HG02623 (cell line): Measurements from ENCODE around the gene BEAN1.
A peak's percentile ranks its signal among the peaks of the same experiment; 100 is the strongest.

Source experiments
- ATAC-seq: cut with Tn5 transposase; IDR thresholded peaks from one replicate; pipeline ENCODE4 v1.9.1; 2021; ENCODE audit warnings: moderate library complexity; ENCODE audit not compliant: unreplicated experiment

BEAN1 gene

DNA sequence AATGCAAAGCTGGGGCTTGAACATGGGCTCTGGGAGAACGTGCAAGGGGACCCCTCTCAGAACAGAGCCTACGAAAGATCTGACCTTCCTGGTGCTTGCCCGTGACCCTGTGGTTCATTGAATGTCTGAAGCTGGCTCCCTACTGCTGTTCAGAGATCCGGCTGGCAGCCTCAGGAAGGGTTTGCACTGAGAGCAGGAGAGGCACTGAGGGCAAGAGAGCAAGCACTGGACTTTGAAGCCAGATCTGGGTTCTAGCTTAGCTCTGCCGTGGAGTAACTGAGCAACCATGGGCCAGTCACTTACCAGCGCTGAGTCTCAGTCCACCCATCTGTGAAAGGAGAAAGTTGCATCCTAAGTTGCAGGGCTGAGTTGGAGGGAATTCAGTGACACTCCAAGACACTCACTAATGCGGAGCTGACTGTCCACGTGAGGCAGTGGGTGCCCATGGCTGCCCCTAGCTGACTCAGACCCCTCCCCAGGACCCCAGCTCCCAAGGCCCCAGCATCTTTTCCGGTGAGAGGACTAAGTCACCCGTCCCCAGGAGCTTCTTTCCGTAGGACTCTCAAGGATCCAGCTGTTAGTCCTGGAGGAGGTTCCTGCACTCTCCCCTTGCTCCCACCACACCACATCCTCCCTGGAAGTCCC lies 41.3 kb downstream of the BEAN1 start:
- no peak for ATAC-seq

DNA sequence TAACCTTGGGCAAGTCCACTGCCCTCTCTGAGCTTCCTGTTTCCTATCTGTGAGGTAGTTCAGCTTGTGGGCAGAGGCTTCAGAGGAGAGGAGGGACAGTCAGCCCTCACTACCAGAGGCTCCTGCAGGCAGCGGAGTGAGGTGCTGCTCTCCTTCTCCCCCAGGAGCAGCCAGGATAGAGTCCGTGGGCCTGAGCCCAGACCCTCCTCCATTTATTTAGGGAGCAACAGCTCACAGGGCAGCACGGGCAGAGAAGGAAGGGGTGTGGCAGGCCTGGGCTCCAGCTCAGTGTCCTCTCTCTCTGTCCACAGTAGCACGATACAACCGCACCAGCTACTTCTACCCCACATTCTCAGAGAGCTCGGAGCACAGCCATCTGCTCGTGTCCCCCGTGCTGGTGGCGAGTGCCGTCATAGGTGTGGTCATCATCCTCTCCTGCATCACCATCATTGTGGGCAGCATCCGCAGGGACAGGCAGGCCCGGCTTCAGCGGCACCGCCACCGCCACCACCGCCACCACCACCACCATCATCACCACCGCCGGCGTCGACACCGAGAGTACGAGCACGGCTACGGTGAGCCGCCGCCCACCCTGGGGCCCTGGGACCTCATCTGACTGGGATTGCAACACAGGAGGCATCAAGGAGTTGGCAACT lies 42.3 kb downstream of the BEAN1 start:
- no peak for ATAC-seq

DNA sequence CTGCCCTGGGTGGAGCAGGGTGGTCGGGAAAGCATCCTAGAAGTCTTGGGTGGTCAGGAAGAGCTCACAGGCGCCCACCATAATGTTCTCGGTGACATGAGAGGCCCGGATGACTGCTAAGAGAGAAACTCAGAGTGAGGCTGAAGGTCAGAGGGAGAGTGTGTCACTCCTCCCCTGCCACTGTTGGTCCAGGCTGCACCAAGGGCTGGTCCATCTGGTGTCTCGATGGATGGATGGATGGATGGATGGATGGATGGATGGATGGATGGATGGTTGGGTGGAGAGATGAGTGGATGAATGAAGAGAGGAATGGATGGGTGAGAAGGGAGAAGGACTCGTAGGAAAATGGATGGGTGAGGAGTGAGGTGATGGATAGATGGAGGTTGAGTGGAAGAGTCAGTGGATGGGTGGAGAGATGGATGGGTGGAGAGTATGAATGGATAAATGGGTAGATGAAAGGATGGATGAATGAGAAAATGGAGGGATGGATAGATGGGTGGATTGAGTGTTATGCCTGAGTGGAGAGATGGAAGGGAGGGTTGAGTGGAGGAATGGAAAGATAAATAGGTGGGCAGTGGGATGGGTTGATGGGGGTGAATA lies 43.0 kb downstream of the BEAN1 start:
- no peak for ATAC-seq

DNA sequence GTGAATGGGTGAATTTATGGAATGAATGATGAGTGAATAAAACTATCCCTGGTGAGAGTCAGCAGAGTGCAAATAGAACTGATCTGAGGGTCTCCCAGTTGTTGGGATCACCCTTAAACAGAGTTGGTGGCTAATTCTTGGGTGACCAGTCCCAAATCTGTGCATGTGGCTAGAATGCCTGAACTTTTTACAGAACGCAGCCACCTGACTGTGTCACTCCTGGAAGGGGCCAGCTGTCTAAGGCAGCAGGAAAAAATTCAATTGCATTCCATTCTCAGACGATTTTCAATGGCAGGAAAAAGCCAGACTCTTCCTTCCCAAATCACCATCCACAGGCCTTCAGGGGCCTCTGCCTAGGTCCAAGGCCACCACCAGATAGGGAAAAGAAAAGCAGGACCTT lies 43.5 kb downstream of the BEAN1 start:
- no peak for ATAC-seq

DNA sequence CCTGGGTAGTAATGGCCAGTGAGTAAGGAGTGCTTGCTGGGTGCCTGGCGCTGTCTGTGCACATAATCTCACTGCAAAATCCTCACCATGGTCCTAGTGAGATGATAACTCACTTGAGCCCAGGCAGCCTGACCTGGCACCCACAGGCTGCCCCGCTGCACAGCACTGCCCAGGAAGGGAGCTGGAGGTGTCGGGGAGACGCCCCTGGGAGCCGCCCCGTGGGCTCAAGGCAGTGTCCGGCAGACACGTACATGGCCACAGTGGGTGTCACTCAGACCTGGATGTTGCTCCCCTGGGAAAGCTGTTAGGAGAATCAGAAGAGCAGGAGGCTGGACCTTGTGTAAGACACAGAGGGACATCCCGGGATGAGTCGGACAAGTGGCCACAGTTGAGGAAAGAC lies 44.2 kb downstream of the BEAN1 start:
- ATAC-seq: no peak

DNA sequence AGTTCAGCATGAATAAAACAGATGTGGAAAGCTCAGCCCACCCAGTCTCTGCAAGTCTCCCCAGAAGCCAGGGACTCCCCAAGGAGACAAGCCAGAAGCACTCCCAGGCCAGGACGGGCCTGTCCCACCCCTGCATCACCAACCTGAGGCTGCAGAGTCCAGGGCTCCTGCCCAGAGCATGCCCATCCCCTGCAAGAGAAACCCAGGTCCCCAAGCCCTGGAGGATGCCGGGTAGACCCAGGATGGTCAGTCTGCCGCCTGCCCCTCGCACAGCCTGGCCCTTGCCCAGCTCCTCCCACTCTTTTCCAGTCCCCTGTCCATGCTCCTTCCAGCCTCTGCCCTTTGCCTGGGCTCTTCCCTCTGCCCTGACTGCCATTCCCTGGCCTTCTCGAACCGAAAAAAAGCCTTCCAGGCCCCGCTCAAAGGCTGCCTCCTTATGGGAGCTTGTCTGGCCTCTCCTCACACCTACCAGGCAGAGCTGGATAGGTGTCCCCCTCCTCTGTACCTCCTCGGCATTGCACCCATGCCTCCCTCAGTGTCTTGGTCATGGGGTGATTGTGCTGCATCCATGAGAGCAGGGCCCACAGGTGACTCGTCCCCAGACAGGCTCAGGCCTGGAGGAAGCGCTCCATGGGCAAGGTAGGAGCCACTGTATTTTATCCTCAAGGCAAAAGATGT lies 44.8 kb downstream of the BEAN1 start:
- ATAC-seq: no peak

DNA sequence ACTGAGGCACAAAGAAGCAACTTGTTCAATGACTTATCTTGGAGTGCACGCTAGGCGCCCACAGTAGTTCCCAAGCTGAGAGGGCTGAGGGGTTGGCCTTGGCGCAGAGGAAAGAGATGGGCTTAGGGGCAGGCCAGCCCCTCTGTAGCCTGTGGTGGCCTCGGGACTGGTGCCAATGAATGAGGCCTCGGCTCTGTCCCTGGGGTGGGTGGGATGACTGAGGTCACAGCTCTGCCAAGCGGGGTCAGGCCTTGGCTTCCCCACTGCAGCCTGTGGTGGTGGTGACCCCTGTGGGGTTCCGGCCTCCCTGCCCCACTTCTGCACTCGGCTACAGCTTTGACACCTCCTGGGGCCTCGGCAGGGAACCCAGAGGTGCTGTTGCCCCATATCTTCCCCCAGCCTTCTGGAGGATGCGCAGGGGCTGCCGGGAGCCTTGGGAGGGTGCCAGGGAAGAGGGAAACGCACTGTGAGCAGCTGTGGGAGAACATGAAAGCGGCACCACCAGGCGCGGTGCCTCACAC lies 46.0 kb downstream of the BEAN1 start:
- ATAC-seq: no peak

DNA sequence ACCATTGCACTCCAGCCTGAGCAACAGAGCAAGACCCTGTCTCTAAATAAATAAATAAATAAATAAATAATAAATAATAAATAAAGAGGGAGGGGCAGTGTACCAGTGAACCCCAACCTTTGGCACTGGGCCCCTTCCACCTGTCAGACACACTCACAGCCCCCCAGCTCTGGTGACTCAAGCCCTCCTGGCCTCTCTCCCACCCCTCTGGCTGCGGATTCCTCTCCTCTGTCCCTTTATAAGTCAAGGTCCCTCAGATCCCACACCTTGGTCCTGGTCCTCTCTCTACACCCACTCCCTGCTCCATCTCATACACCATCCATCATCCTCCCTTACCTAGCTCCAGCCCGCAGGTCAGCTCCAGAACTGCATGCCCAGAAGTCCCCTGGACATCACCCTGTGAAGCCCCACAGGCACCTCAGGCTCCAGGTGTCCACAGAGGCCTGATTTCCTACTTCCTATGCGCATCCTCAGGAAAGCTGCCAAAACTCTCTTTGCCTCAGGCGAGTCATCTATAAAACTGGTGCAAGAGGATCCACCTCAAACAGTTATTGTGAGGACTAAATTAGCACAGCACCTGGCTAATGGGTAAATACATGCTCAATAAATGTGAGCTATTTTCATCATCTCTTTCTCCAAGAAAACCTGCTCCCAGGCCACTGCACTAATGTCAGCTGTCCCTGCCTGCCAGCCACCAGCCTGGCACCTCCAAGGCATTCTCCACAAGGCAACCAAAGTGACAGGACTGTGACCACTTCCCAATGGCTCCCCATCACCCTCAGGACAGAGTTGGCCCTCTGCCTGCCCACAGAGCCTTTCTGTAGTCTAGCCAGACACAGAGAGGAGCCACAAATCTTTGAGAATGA lies 46.8 kb downstream of the BEAN1 start:
- ATAC-seq: no peak

DNA sequence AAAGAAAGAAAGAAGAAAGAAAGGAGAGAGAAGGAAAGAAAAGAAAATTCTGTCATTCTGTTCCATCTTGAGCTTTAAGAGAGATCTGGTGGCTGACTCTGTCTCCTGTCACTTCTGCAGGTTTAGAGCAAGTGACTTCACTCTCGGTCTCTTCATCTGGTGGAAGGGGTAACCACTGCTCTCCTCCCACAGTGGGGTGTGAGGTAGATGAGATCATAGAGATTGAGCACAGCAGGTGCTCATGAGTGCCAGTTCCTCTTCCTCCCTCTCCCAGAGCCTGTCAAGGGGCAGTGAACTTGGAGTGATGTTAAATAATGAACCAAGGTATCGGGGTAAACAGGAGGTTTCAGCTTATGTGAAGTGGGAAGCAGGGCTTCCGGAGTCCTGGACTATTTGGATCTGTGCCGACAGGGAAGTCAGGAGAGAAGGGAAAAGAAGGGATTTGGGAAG lies 47.7 kb downstream of the BEAN1 start:
- ATAC-seq: peak; percentile 85

DNA sequence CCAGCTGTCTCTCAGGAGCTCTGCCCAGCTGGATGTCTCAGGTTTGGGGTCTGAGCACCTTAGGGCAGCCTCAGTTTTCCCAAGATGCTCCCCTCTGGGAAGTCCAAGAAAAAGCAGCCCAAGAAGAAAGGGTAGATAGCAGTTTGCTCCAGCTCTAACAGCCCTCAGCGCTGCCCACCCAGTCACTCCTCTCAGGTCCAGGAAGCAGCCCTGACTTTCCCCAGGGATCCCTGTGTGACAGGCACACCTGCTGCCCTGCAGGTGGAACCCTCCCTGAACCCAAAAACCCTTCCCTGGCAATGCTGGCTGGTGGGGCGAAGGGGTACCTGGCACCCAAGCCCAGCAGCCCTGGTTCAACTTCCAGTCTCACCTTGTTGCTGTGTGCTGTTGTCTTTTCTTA lies 48.1 kb downstream of the BEAN1 start:
- no peak for ATAC-seq

DNA sequence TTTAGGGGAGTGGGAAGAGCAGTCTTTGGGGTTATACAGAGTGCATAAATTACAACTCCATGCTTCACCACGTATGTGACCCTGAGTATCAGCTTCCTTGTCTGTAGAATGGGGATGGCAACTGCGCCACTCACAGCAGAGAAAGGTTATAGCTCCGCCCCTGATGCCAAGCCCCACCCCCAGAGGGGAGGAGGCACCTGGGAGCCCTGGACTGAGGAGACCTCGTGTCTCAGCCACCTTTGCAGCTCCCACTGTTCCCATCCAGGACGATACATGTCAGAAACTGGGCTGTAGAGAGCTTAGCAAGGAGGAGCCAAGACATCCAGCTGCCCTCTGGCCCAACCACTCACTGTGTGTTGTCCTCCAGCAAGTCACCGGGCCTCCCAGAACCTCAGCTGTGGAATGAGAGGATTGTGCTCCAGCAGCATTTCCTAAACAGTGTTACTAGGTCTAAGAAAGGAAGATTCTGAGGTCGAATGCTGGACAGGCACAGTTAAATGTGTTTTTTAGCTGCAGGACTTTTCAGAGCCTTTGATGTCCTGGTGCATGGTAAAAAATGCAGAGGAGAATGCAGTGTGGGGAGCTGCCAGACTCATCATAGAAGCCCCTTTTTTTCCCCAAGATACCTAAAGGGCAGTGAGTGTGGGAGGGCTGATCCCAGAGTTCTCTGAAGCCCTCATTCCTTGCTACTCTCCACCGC lies 49.4 kb downstream of the BEAN1 start:
- no peak for ATAC-seq

DNA sequence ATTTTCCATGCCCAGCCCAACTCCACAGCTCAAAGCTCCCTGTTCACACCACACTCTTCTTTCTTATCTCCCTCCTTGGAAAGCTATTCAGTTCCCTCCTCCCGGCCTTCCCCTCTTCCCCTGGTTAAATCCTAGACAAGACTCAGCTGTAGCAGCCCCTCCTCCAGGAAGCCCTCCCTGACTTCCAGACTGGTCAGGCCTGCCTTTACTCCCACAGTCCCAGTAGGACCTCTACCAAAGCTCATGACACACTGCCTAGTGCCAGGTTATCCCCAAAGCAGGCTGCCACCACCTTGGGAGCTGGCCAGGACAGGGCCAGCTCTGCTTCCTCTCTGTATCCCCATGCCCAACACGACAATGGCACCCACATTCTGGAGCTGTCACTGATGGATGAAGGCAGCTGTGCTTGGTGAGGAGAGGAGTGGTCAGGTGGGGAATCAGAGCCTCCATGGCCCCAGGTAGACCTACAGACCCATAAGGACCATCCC lies 50.0 kb downstream of the BEAN1 start:
- ATAC-seq: no peak

DNA sequence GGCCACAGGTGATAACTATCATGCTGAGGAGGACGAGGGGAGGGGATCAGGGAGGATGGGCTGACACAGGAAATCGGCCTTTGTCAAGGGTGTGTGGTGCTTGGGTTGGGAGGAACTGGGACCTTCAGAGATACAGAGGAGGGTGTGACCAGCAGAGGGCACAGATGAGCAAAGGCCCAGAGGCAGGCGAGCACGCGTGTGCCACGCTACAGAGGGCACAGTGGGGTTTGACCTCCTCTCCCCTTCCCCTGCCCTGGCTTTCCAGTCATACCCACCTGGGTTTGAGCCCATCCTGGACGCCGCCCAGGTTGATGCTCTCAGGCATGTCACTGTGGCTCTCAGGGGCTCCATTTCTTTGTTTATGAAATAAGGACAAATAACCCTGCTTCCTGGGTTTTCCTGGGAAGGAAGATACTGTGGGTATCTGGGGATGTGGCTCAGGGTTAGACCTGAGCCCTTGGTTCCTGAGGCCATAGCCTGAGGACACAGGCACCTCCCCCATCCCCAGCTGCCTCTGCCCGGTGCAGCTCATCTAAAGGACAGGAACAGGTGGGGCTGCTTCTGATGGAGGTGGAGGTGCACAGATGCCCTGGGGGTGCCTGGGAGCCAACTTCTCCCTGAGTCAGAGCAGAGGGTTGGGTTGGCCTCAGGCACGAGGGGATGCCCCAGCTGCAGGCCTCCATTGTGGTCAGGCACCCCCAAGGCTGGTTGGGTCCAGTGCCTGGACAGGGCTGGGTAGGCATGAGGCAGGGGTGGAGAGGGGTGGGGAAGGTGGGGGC lies 51.8 kb downstream of the BEAN1 start:
- ATAC-seq: peak; percentile 55

DNA sequence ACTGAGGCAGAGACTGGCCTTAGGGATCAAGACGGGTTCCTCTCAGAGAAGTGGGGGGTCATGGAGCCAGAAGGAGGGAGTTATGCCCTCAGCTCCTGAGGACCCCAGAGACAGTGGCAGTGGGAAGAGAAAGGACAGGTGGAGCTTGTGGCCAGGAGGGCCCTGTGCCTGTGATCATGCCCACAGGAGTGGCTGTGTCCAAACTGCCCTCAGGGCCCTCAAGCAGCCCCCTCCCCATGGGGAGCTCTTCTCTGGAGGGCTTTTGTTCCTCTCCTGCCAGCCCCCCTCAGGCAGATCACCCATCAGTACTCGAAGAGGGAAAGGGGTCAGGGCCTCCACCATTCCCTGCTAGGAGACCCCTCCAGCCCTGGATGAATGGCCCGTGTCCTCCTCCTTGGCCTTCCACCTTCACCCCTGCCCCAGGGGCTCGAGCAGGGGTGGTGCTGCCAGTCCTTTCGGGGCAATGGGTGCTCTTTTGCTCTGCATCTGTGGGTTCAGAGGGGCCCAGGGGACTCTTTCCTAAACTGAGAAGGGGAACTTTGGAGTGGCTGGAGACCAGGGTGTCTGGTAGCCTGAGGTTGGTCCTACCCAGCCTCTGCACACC lies 52.7 kb downstream of the BEAN1 start:
- ATAC-seq: no peak

DNA sequence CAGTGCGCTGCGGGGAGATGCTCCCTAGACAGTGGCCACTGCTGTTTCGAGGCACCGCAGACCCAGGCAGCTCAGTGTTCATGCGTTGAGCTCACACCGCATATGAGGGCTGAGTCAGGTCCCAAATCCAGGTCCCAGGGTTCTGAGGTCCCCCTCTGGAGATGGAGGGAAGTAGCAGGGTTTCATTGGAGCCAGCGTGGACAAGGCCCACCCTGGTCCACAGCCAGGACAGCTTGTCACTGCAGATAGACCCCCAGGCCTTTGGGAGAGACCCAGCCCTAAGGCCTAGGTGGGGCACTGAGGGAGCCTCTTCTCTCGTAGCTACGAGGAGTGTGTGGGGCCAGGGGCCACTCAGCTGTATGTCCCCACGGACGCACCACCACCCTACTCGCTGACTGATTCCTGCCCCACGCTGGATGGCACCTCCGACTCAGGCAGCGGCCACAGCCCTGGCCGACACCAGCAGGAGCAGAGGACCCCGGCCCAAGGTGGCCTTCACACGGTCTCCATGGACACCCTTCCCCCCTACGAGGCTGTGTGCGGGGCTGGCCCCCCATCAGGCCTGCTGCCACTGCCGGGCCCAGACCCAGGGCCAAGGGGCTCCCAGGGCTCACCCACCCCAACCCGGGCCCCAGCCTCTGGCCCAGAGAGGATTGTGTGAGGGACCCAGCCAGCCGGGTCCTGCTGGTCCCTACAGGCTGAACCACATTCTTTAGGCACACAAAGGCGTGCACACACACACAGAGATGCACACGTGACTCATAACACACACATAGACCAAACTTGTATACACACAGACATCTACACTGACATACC lies 53.4 kb downstream of the BEAN1 start:
- no peak for ATAC-seq

DNA sequence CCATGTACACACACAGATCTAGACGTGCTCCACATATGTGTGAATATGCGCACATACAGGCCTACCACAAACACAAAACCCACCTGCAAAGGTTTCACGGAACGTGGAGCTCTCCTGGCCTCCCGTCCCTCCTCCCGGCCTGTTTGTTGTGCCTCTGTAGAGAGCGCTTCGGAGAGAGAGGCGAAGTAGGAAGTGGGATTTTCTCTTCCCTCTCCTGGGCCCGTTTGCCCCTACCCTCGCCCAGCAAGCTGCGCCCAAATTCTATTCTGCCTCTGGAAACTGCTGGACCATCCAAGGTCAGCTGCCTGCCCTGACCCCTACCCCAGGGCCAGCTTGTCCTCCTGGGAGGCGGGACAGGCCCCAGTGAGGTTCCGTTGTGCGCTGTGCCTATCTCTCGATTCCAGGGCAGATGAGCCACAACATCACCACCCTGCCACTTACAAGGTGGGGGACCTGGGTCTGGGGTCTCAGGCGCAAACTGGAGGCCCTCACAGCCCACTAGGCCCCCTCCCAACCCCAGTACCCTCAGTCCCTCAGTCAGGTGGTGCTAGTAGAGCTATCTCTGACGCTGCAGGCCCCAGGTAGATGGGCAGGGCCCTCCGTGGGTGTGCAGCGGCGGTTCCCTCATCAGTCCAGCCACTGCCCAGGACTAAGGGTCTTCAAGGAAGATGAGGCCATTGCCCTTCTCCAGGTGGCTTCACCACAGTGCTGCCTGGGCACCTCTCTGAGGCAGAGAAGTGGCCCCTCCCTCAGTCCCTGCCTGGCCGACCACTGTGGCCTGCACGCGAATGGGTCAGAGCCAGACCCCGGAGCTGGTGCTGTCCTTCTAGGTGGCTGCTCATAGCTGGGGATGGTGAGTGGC lies 54.2 kb downstream of the BEAN1 start:
- ATAC-seq: no peak

DNA sequence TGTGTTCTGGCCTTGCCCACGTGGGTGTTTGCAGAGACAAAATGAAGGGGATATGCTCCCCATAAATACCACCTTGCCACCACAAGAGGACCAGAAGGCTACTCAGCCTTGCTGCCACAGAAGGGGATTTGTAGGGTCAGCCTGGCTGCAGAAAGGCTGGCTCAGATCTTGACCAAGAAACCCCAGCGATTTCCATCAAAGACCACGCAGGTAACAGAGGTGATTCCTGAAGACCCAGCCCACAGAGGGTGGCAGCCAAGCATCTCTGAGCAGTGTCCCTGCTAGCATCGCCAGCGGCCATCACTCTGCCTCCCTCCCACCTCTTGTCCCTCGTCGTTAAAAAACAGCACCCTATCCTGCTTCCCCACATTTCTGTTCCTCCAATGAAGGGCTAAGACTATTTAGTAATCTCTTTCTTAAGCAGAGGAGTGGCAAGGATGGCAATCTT lies 54.9 kb downstream of the BEAN1 start:
- ATAC-seq: no peak
